Neutrophil (primary cell): Measurements from ENCODE around the gene ISY1.
"Not testable (repeated sequence)": the region's sequence is repeated elsewhere in the genome, so short reads cannot be mapped to it uniquely, and the experiment has no call there.

Experiments used
- H3K27ac ChIP-seq: fragments of 200-600 bp; sonication (generic); 2 replicates; pipeline ENCODE4 v1.5.1; 2016; ENCODE audit warnings: mild to moderate bottlenecking, moderate library complexity
- H3K27me3 ChIP-seq: fragments of 200-600 bp; sonication (generic); 2 replicates; pipeline ENCODE4 v1.6.0; 2016; ENCODE audit warnings: mild to moderate bottlenecking
- H3K36me3 ChIP-seq: fragments of 200-600 bp; sonication (generic); 2 replicates; pipeline ENCODE4 v1.5.1; 2017
- H3K4me1 ChIP-seq, 2 experiments: fragments of 200-600 bp in 1 of 2; sonication (generic) in 1 of 2; 1 replicate in 1 of 2; 2 replicates in 1 of 2; pipeline versions ENCODE4 v1.5.1 to v1.6.1; 2013 to 2016; ENCODE audit warnings: low read depth in 1 of 2, low read length in 1 of 2, mild to moderate bottlenecking in 1 of 2, moderate library complexity in 1 of 2; ENCODE audit not compliant: control insufficient read depth in 1 of 2, insufficient read depth in 1 of 2
- H3K4me3 ChIP-seq, 2 experiments: fragments of 200-600 bp in 1 of 2; sonication (generic) in 1 of 2; 1 replicate in 1 of 2; 2 replicates in 1 of 2; pipeline ENCODE4 v1.5.1; 2013 to 2016; ENCODE audit warnings: low read depth in 1 of 2, low read length in 1 of 2, mild to moderate bottlenecking in 1 of 2, moderate library complexity in 1 of 2
- H3K9me3 ChIP-seq: fragments of 200-600 bp; sonication (generic); 2 replicates; pipeline ENCODE4 v1.5.1; 2016
- CTCF ChIP-seq: fragments of 200-600 bp; sonication (generic); IDR thresholded peaks from 2 replicates; pipeline ENCODE4 v1.5.1; 2016; ENCODE audit warnings: antibody characterized with exemption

Gene ISY1

GRCh38 chr3:129114455-129114854, 46.4 kb downstream of the ISY1 start:
- no peak for TF ChIP-seq CTCF
- H3K4me3 ChIP-seq: no peak overlapping the region
- no peaks in the 10 kb centered on the region for H3K27me3 ChIP-seq
- H3K36me3 ChIP-seq: peaks cover 75% of the 10 kb centered on the region
- H3K27ac ChIP-seq: peak overlapping the region; percentile 11
- H3K4me1 ChIP-seq: peaks cover 45 to 51% of the 10 kb centered on the region in 2 experiments
- H3K9me3 ChIP-seq: no peaks in the 10 kb centered on the region

GRCh38 chr3:129112308-129113052, 48.4 kb downstream of the ISY1 start:
- H3K4me3 ChIP-seq: no peak overlapping the region
- no peak for TF ChIP-seq CTCF
- peaks cover 77% of the 10 kb centered on the region for H3K36me3 ChIP-seq
- H3K9me3 ChIP-seq: no peaks in the 10 kb centered on the region
- peak overlapping the region; percentile 65 for H3K27ac ChIP-seq
- H3K4me1 ChIP-seq: peaks cover 28 to 32% of the 10 kb centered on the region in 2 experiments
- H3K27me3 ChIP-seq: no peaks in the 10 kb centered on the region

GRCh38 chr3:129111076-129111780, 49.6 kb downstream of the ISY1 start:
- H3K9me3 ChIP-seq, H3K27ac ChIP-seq, H3K27me3 ChIP-seq, H3K4me3 ChIP-seq: not testable (repeated sequence)
- H3K4me1 ChIP-seq: peaks cover 18 to 23% of the 10 kb centered on the region in 2 experiments
- H3K36me3 ChIP-seq: peaks cover 87% of the 10 kb centered on the region

- Histone ChIP-seq H3K36me3 (peaks cover 77% of the 10 kb centered on the region), H3K27me3 (no peaks in the 10 kb centered on the region), H3K9me3 (no peaks in the 10 kb centered on the region), H3K27ac (no peak overlapping the region), H3K4me3 (no peak overlapping the region), H3K4me1 (peaks cover 9 to 12% of the 10 kb centered on the region in 2 experiments)
- TF ChIP-seq CTCF: no peak
Observed at GRCh38 chr3:129107793-129108192, 53.1 kb downstream of the ISY1 start.

- peaks cover 78% of the 10 kb centered on the region for H3K36me3 ChIP-seq
- H3K4me1 ChIP-seq: peaks cover 3 to 4% of the 10 kb centered on the region in 2 experiments
- TF ChIP-seq CTCF: no peak
- no peaks in the 10 kb centered on the region for H3K9me3 ChIP-seq
- H3K27me3 ChIP-seq: no peaks in the 10 kb centered on the region
- H3K27ac ChIP-seq: no peak overlapping the region
- no peak overlapping the region for H3K4me3 ChIP-seq
Observed at GRCh38 chr3:129106866-129107565, 53.8 kb downstream of the ISY1 start.

- H3K36me3 ChIP-seq: peaks cover 81% of the 10 kb centered on the region
- TF ChIP-seq CTCF: no peak
- H3K9me3 ChIP-seq: no peaks in the 10 kb centered on the region
- no peaks in the 10 kb centered on the region for H3K27me3 ChIP-seq
- no peaks in the 10 kb centered on the region for H3K4me1 ChIP-seq
- no peak overlapping the region for H3K27ac ChIP-seq
- no peak overlapping the region for H3K4me3 ChIP-seq
Observed at GRCh38 chr3:129106320-129106719, 54.5 kb downstream of the ISY1 start.
